Hindlimb muscle (tissue), 1 donor: ENCODE measurements around the gene CHRM3. TPM values are rescaled to one million over a fixed set of nuclear protein-coding genes. Genes with fewer than 3 reads are reported as not detected.
A peak's percentile ranks its signal among the peaks of the same experiment; 100 is the strongest.
"Not testable (repeated sequence)": the region's sequence is repeated elsewhere in the genome, so short reads cannot be mapped to it uniquely, and the experiment has no call there.

Source experiments
- DNase-seq: peaks from one replicate; pipeline ENCODE4 v3.0.0-alpha.2; 2013
- polyA plus RNA-seq: library from polyadenylated mRNA; unstranded; fragments of 120-200 nt; gene quantifications from one replicate; pipeline ENCODE4 v1.2.1, GENCODE V29; 2013; ENCODE audit not compliant: insufficient read length

The CHRM3 gene
- polyA plus RNA-seq, result 2.3 TPM

DNA sequence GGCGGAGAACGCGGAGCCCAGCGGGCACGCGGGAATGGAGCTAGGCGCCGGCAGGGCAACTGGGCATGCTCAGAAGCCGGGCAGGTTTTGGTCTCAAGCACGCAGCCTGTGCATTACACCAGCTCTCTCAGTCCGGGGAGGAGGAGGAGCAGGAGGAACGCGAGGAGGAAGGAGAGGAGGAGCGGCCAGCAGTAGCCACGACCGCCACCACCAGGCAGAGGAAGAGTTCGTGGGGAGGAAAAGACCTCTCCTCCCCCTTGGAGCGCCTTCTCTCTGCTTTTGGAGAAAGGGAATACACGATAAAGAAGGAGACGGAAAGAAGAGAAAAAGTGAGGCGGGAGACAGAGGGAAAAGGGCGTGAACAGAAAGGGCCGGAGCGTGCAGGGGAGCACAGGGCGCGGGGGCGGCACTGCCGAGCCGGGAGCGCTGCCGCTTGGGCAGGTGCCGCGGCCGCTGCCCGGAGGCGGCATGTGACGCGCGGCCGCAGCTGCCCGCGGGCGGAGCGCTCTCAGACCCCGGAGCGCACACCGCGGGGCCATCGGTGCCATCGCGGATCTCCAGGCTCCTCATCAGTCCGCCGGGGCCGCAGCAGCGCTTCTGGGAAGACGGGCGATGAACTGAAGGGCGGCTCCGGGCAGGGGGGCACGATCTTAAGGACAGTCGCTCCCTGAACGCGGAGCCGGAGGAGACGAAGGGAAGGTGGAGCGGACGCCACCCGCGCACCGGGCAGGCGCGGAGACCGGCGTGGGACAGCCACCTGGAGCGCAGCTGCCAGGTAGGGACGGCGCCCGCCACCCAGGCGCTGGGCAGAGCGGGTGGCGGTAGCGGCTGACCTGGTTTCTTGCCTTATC is at the start of gene CHRM3:
Gene CHRM3 (plus strand): TSS at position 116 of the 851 bp plus-strand sequence. CDS start 520,884 bp downstream, outside the sequence.
- DNase-seq, result peak; percentile 34

- no peak for DNase-seq
Measured at GRCh38 chr1:239337799-239338430, 48.5 kb upstream of the CHRM3 start.

GRCh38 chr1:239347776-239348175 is 38.6 kb upstream of the CHRM3 start:
- no peak for DNase-seq

DNA sequence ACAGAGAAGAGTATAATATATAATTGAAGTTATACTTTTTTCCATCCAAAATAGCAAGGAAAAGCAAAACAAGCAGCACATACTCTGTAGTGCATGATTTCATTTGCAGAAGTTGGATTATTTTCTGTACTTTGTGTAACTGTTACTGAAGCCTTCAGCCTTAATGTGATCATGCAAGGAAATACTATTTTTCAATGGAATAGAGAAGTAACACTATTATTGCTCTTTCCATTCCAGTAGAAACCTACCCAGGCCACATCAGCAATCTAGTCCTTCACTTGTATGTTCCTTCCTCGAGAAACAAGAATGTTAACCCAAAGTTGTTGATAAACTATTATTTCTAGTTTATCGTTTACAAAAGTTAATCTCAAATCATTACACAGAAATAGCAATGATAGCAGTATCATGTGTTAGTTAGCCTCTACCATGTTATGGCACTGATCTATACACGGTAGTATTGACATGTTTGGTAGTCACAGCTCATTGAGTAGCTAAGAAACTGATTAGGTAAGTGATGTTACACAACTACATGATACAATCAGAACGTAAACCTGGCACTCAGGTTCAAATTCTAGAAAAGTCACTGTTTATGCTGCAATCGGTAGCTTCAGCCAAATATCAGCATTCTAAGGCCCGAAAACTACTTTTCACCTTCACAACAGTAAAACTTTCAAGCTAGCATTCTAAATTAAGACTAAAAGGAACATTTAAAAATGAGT is 37.6 kb upstream of the CHRM3 start:
- DNase-seq, result no peak

GRCh38 chr1:239349699-239350098 is 36.7 kb upstream of the CHRM3 start:
- no peak for DNase-seq

GRCh38 chr1:239353536-239353935 is 32.8 kb upstream of the CHRM3 start:
- DNase-seq, result no peak

DNA sequence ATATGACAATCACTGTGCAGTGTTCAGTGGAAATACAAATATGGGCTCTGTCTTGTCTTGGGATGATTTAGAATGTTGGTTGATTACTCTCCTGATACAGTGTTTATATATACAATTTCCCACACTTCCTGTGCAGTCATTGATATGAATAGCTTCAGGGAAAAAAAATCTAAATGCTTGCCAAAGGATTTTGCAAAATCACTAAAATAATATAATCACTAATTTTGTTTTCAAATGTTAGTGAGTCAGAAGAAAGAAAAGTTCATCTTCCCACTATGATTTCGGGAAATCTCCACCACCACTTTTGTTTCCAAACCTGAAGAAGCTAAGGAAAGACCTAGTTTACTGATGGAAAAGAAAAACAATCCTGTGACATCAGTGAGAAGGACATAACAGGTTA is 32.1 kb upstream of the CHRM3 start:
- no peak for DNase-seq

GRCh38 chr1:239357867-239358266 is 28.5 kb upstream of the CHRM3 start:
- no peak for DNase-seq

DNA sequence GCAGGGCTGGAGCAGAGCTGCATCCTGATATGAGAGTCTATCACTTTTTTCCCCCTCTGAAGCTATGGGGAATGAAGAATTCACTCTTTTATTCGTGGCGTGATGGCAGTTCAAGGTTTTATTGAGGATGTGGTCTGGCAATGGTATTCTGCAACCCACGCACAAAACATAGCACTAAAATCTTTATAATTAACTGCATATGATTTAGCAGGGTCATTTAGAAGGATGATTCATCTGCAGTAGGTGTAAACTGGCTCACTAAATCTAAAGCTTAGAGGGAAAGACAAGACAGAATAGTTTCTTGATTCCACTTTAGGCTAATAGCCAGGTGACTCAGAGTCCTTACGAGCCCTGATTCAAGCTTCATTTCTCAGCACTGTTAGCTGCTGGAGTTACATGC is 25.0 kb upstream of the CHRM3 start:
- DNase-seq, result no peak

DNA sequence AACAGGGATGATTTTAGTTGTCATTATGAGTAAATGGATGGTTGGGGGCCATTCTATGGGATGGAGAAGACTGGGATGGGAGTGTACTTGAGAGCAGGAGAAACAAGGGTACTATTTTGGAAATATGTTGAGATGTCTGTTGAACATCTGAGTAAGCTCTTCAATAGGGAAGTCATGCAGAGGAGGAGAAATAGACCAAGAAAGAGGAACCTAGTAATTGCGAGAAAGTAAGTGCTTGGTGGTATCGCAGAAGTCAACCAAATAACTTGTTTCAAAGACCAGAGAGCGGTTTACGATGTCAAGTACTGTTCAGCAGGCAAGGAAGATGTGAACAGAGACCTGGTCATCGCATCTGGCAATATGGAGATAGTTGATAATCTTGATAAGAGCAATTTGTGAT is 22.4 kb upstream of the CHRM3 start:
- DNase-seq, result no peak

DNA sequence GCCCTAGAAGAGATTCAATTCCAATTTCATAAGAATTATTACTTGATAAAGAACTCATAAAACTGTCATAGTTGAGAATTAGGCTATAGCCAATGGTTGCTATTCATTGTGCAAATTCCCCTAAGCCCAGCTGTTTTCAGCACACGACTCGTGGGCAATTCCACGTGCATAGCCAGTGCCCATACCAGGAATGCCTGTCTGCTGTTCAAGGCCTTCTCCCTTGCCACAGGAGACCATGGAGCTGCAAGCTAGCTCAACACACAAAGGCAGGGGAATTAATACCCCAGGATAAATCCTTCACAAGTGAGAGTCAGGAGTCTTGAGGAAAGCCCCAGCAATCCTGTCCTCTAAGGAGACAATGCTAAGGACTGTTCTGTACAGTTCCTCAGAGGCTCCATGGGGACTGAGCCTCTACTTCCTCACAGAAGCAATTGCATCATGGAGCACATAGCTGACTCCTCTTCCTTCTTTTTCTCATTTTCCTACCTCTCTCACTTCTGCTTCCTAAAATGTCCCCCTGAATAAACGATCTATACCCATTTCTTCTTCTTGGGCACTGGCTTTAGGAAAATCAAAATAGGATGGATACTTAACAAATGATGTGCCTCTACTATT is 19.1 kb upstream of the CHRM3 start:
- no peak for DNase-seq

DNA sequence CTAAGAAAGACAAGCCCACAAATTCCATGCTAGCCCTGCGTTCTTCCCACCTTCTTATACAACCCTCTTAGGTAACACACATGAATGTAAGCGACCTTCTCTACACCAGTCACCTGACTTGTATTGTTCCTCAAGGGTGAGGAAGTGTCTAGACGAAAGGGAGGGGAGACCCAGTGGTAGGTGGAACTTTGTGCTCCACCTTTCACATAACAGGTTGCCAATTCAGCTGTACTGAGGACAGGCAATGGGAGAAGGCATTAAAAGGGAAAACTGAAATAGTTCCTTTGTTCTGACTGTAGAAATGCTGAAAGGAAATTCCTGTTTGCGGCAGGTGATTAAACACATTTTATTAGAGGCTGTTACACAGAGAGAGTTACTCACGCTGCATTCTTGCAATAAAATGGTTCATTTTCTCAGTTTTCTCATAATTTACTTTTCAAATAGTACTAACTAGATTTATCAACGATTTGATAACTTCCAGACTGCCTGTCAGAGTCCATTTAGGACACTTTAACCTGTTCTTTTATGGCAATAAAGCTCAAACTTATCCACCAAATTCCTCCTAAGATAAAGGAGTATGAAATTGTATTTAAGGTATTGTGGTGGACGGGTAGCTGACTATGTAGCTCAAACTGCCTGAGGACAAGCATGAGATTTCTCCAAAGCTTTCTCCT is 17.8 kb upstream of the CHRM3 start:
- DNase-seq, result no peak

DNA sequence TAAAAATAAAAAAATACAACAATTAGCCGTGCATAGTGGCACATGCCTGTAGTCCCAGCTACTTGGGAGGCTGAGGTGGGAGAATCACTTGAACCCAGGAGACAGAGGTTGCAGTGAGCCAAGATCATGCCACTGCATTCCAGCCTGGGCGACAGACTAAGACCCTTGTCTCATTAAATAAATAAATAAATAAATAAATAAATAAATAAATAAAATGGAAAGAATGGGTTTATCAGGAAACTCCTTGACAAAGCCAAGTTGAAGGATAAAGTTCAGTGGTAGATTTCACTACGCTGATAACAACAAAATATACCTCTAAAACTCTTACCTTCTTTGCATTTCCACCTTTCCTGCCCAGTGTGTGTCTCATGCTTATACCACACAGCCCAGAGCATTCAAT is 15.5 kb upstream of the CHRM3 start:
- not testable (repeated sequence) for DNase-seq

GRCh38 chr1:239382666-239383065 is 3.7 kb upstream of the CHRM3 start:
- DNase-seq, result no peak

- DNase-seq, result no peak
Measured at GRCh38 chr1:239383714-239384113, 2.7 kb upstream of the CHRM3 start.

DNA sequence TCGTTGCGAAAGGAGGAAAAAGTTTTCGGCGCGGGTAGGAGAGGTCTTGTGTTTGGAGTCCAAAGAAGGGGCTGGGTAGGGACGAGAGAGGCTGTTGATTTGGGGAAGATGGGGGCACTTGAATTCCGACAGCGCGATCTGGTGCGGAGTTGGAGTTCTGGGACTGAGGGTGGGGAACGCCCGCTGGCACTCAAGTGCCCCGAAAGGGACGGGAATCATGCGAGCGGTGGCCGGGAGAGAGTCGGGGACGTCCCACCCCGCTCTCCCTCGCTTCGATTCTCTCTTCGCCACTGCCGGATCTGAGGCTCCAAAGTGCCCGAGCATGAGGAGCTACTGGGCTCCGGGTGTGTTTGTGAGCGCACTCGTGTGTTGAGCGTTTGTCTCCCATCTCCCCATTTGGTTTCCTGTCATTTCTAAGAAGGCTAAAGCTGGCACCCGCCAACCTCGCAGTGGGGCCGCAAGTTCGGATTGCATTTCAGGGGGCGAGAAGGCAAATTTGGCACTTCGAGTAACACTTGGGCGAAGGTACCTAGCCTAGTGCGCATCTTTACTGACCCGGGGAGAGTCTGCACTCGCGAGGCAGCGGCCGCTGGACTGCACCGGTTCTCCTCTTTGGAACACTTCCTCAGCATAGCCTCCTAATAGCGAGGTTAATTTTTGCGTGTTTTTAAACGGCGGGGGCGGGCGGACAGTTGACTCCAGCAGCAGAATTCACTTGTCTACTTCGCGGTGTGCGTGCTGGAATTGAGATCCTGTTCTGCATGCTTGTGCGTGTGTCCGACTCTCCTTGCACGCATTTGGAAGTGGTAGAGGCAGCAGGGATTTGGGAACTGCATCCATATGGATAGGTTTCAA is 1.2 kb downstream of the CHRM3 start:
- no peak for DNase-seq

DNA sequence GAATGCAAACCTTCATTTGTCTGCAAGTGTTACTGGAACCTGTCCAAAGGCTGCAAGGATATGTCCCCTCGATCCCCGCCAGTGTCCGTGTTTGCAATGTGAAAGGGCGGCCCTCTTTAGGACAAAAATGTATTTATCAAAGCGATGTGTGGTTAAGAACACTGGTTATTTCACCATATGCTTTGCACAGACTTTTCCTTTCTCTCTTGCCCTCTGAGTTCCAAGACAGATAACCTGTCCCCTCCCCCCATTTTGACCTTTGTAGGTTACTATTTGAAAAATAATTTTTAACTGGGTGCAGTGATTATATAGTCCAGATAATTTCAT is 1.8 kb downstream of the CHRM3 start:
- DNase-seq, result no peak

DNA sequence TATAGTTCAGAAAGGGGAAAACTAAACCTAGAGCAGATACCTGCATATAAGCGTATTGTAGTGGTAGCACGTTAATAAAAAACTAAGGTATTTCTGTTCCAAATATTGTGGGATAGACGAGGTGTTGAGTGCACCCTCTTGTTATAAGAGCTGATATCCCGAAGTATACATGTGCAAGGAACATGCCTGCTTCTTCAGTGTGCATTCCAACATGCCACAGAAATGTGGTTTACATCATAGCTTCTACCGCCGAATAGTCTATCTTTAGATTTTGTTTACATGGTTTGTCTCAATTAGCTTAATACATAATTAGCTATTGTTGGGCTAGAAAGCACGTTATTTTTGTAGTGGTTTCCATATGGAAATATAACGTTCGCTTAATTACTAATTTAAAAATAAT is 2.2 kb downstream of the CHRM3 start:
- DNase-seq, result no peak

- DNase-seq, result no peak
Measured at GRCh38 chr1:239389703-239390102, 3.3 kb downstream of the CHRM3 start.

DNA sequence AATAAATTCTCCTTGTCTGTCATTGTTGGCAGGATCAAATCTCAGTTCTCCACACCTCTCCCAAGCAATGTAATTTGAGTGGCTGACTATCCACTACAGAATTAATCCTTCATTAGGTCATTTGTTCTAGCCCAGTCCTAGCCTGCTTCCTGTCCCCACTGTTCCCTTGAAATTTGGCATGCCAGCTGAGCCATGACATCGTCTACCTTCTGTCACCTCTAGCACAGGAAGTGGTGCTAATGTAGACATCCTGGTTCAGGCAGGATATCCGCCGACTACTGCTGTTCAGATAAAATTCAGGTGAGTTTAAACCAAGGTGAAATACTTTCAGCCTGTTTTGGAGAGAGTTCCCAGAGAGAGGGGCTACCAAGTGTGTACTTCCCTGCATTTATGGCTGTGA is 5.9 kb downstream of the CHRM3 start:
- no peak for DNase-seq

GRCh38 chr1:239394107-239394506 is 7.7 kb downstream of the CHRM3 start:
- no peak for DNase-seq

GRCh38 chr1:239413916-239414315 is 27.5 kb downstream of the CHRM3 start:
- no peak for DNase-seq
